ENCODE results near the gene DCUN1D5. TPM values are rescaled to one million over a fixed set of nuclear protein-coding genes. Genes with fewer than 3 reads are reported as not detected.

Gene DCUN1D5
- total and polyA plus RNA-seq, 2 of the 13 experiments (the other 11 are each of a cell fraction or from before 2014, with no cell fraction given): 32.9 to 46.7 TPM

DNA sequence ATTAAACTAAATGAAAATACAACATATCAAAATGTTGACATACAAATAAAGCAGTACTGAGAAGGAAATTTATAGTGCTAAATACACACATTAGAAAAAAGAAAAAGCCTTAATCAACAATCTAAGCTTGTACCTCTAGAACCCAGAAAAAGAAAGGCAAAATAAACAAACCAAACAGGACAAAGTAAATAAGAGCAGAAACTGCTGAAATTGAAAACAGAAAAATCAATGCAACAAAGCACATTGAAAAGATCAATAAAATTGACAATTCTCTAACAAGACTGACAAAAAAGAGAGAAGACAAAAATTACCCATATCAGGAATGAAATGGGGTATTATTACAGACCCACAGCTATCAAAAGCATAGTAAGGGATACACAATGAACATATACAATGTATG lies 21.0 kb downstream of the DCUN1D5 start (continued):
- TF ChIP-seq RNF219 (CRISPR knock-in tag; IDR thresholded peaks at IDR 0.05) (no peak), CHCHD3 (CRISPR knock-in tag; IDR thresholded peaks at IDR 0.05) (no peak), RAD21 (CRISPR knock-in tag; IDR thresholded peaks at IDR 0.05) (no peak)
- TF ChIP-seq, protein P1, sequence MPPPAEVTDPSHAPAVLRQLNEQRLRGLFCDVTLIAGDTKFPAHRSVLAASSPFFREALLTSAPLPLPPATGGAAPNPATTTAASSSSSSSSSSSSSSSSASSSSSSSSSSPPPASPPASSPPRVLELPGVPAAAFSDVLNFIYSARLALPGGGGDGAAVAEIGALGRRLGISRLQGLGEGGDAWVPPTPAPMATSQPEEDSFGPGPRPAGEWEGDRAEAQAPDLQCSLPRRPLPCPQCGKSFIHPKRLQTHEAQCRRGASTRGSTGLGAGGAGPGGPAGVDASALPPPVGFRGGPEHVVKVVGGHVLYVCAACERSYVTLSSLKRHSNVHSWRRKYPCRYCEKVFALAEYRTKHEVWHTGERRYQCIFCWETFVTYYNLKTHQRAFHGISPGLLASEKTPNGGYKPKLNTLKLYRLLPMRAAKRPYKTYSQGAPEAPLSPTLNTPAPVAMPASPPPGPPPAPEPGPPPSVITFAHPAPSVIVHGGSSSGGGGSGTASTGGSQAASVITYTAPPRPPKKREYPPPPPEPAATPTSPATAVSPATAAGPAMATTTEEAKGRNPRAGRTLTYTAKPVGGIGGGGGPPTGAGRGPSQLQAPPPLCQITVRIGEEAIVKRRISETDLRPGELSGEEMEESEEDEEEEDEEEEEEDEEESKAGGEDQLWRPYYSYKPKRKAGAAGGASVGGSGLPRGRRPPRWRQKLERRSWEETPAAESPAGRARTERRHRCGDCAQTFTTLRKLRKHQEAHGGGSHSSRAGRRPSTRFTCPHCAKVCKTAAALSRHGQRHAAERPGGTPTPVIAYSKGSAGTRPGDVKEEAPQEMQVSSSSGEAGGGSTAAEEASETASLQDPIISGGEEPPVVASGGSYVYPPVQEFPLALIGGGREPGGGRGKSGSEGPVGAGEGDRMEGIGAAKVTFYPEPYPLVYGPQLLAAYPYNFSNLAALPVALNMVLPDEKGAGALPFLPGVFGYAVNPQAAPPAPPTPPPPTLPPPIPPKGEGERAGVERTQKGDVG (CRISPR knock-in tag; IDR thresholded peaks at IDR 0.05; ENCODE audit: borderline replicate concordance): no peak
- TF ChIP-seq, protein P2, sequence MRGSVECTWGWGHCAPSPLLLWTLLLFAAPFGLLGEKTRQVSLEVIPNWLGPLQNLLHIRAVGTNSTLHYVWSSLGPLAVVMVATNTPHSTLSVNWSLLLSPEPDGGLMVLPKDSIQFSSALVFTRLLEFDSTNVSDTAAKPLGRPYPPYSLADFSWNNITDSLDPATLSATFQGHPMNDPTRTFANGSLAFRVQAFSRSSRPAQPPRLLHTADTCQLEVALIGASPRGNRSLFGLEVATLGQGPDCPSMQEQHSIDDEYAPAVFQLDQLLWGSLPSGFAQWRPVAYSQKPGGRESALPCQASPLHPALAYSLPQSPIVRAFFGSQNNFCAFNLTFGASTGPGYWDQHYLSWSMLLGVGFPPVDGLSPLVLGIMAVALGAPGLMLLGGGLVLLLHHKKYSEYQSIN (CRISPR knock-in tag; IDR thresholded peaks at IDR 0.05; ENCODE audit: borderline replicate concordance): no peak

DNA sequence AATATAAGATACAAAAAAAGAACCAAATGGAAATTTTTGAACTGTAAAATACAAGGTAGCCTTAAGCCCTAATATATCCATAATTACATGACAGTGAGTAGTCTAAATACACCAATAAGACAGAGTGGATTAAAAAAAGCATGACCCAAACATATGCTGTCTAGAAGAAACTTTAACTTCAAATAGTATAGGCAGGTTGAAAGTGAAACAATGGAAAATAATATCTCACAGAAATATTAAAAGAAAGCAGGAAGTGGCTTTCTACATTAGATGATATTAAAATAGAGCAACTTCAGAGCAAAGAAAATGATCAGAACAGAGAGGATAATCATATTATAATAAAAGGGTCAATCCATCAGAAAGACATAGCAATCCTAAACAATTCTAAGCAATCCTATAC lies 21.8 kb downstream of the DCUN1D5 start:
- POLR2A ChIA-PET: no interaction called here
- CTCF ChIA-PET (ENCODE audit: low intra/inter-chr PET ratio, low total read pairs): no interaction called here
- Histone ChIP-seq H4K20me1 (ENCODE audit: insufficient read depth, low read length) (no peaks in the 10 kb centered on the region), H2AFZ (ENCODE audit: low read length) (no peak overlapping the region), H3K27me3 (ENCODE audit: control insufficient read depth in 1 of 2, insufficient read depth in 2 of 2, low read length in 2 of 2) (no peaks in the 10 kb centered on the region), H3K36me3 (replicated peaks in 1 of 2; ENCODE audit: control insufficient read depth in 1 of 2, insufficient read depth in 2 of 2, low read length in 2 of 2) (peaks cover 0 to 24% of the 10 kb centered on the region in 2 experiments; a peak in 3 of 5 replicates), H3K4me3 (replicated peaks in 1 of 3; ENCODE audit: insufficient read depth in 1 of 3, low read depth in 2 of 3, low read length in 3 of 3) (no peak overlapping the region), H3K9me3 (ENCODE audit: low read length) (no peaks in the 10 kb centered on the region), H3K27ac (ENCODE audit: extremely low read length, insufficient read depth, low read length) (no peak overlapping the region), H3K4me2 (ENCODE audit: low read depth, low read length) (no peak overlapping the region), H3K79me2 (ENCODE audit: insufficient read depth, low read length) (peaks cover 30% of the 10 kb centered on the region), H3K4me1 (ENCODE audit: insufficient read depth, low read length) (peaks cover 10% of the 10 kb centered on the region), H3K9ac (ENCODE audit: insufficient read depth, low read depth, low read length) (no peak overlapping the region)
- intact Hi-C loops (cut with micrococcal nuclease; ENCODE audit: unreplicated experiment) (no loop called here), in situ Hi-C loops (cut with HindIII; ENCODE audit: extremely low pct_ligation_motif_present, low pct_unique_long_range_greater_than_20kb) (no loop called here)
- DNase-seq (ENCODE audit: low spot score) (no peak), FAIRE-seq (no peak), ATAC-seq (no peak)
- no TSS peak for BruUV-seq (replicated peaks)
- no peak for TF ChIP-seq GABPB1 (CRISPR knock-in tag; IDR thresholded peaks at IDR 0.05)
- TF ChIP-seq MATR3 (CRISPR knock-in tag; IDR thresholded peaks at IDR 0.05): no peak
- no peak for TF ChIP-seq FOXP4 (CRISPR knock-in tag; IDR thresholded peaks at IDR 0.05)
- no peak for TF ChIP-seq ZFX (CRISPR knock-in tag; IDR thresholded peaks at IDR 0.05; ENCODE audit: low read depth)
- TF ChIP-seq HDAC2 (CRISPR knock-in tag; IDR thresholded peaks at IDR 0.05): no peak
- TF ChIP-seq PAX8 (CRISPR knock-in tag; IDR thresholded peaks at IDR 0.05; ENCODE audit: borderline replicate concordance): no peak
- TF ChIP-seq NCOR1 (IDR thresholded peaks at IDR 0.05; ENCODE audit: borderline replicate concordance, low read length): no peak
- TF ChIP-seq IKZF4 (CRISPR knock-in tag; IDR thresholded peaks at IDR 0.05; ENCODE audit: borderline replicate concordance, low read depth, not compliant biosample characterization): no peak
- TF ChIP-seq ZNF337 (CRISPR knock-in tag; IDR thresholded peaks at IDR 0.05; ENCODE audit: borderline replicate concordance, low read depth): no peak
- no peak for TF ChIP-seq MAFF (IDR thresholded peaks at IDR 0.05; ENCODE audit: low read depth, low read length)
